Fibroblast of skin of right quadriceps (primary cell): ENCODE data around the gene CREB5.
"Not testable (repeated sequence)": the region's sequence is repeated elsewhere in the genome, so short reads cannot be mapped to it uniquely, and the experiment has no call there.

ENCODE experiments used
- DNase-seq: peaks from one replicate; pipeline ENCODE4 v3.0.0-alpha.2; 2013

The CREB5 gene

GRCh38 chr7:28588602-28589001 lies 176.3 kb downstream of the CREB5 start:
- DNase-seq = no peak

- no peak for DNase-seq
Observed at GRCh38 chr7:28591041-28591674, 178.8 kb downstream of the CREB5 start.

GRCh38 chr7:28591725-28592349 lies 179.5 kb downstream of the CREB5 start:
- DNase-seq = no peak

GRCh38 chr7:28592861-28593260 lies 180.5 kb downstream of the CREB5 start:
- no peak for DNase-seq

GRCh38 chr7:28595076-28595475 lies 182.8 kb downstream of the CREB5 start:
- DNase-seq = peak; percentile 55

- peak; percentile 23 for DNase-seq
Observed at GRCh38 chr7:28595801-28596200, 183.5 kb downstream of the CREB5 start.

- peak; percentile 73 for DNase-seq
Observed at GRCh38 chr7:28596245-28596935, 184.1 kb downstream of the CREB5 start.

GRCh38 chr7:28597284-28597683 lies 185.0 kb downstream of the CREB5 start:
- no peak for DNase-seq

GRCh38 chr7:28598037-28598436 lies 185.7 kb downstream of the CREB5 start:
- not testable (repeated sequence) for DNase-seq

- DNase-seq = no peak
Observed at GRCh38 chr7:28598586-28598985, 186.3 kb downstream of the CREB5 start.

- no peak for DNase-seq
Observed at GRCh38 chr7:28599411-28599810, 187.1 kb downstream of the CREB5 start.

GRCh38 chr7:28602282-28602681 lies 190.0 kb downstream of the CREB5 start:
- DNase-seq = no peak

GRCh38 chr7:28605427-28606085 lies 193.2 kb downstream of the CREB5 start:
- no peak for DNase-seq

GRCh38 chr7:28606421-28606820 lies 194.1 kb downstream of the CREB5 start:
- DNase-seq = no peak

GRCh38 chr7:28607855-28608193 lies 195.5 kb downstream of the CREB5 start:
- DNase-seq = no peak

- no peak for DNase-seq
Observed at GRCh38 chr7:28608237-28608656, 195.9 kb downstream of the CREB5 start.

- DNase-seq = peak; percentile 32
Observed at GRCh38 chr7:28608731-28609130, 196.4 kb downstream of the CREB5 start.

- no peak for DNase-seq
Observed at GRCh38 chr7:28609608-28610007, 197.3 kb downstream of the CREB5 start.

- not testable (repeated sequence) for DNase-seq
Observed at GRCh38 chr7:28611399-28611897, 199.1 kb downstream of the CREB5 start.

- DNase-seq = no peak
Observed at GRCh38 chr7:28613262-28613661, 200.9 kb downstream of the CREB5 start.

GRCh38 chr7:28615091-28615490 lies 202.8 kb downstream of the CREB5 start:
- DNase-seq = no peak

- no peak for DNase-seq
Observed at GRCh38 chr7:28617308-28617880, 205.1 kb downstream of the CREB5 start.

- DNase-seq = no peak
Observed at GRCh38 chr7:28618383-28618782, 206.1 kb downstream of the CREB5 start.
